CMK (cell line): ENCODE results near the gene KLHDC3.
A peak's percentile ranks its signal among the peaks of the same experiment; 100 is the strongest.
"Not testable (repeated sequence)": the region's sequence is repeated elsewhere in the genome, so short reads cannot be mapped to it uniquely, and the experiment has no call there.

ENCODE experiments used
- DNase-seq: peaks from one replicate; pipeline ENCODE4 v3.0.0-alpha.2; 2010; ENCODE audit warnings: low read depth

The KLHDC3 gene

DNA sequence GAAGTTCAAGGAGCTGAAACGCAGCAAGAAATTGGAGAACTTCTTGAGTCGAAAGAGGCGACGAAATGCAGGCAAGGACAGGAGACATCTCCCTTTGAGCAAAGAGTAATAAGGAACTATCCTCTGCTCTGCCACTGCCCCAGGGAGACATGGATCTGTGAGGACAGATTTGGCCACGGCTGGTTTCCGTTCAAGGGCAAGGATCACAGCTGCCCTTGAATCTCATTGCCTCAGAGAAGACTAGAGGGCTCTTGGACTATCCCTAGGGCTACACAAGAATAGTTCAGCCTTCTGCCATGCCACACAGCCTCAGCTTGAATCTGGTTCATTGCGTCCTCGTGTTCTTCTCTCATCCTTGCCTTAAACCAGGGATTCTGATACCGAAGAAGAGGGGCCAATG, 15.1 kb downstream of the KLHDC3 start:
- DNase-seq = no peak

DNA sequence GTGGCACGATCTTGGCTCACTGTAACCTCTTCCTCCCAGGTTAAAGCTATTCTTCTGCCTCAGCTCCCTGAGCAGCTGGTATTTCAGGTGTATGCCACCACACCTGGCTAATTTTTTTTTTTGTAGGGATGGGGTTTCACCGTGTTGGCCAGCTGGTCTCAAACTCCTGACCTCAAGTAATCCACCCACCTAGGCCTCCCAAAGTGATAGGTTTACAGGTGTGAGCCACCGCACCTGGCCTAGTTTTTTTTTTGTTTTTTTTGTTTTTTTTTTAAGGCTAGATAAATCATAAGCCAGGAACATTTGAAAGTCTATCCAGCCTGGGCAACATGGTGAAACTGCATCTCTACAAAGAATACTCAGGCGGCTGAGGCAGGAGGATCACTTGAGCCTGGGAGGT, 18.3 kb downstream of the KLHDC3 start:
- no peak for DNase-seq

DNA sequence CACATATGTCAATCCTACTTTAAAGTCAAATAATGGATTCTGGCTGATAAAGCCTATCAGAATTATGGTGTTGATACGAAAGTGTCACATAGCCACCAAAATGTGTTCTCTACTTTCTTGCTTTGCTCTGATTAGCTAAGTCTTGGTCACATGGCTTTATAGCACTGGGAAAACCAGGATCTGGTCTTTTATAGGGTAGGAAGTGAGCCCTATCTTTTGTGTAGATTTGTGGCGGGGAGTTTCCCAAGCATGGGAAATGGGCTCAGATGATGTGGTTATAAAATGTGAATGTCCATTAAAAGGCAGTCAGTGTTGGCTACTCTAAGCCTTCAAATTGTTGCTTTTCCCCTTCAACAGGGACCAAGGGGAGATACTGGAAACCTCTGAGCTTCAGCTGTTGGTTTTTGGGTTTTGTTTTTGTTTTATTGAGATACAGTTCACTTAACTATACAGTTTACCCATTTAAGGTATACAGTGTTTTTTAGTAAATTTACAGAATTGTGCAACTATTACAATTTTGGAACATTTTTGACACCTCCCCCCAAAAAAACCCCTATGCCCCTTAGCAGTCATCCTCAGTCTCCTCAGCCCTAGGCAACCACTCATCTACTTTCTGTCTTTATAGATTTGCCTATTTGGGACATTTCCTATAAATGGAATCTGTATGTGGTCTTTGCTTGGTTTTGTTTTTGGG, 19.6 kb downstream of the KLHDC3 start:
- no peak for DNase-seq

DNA sequence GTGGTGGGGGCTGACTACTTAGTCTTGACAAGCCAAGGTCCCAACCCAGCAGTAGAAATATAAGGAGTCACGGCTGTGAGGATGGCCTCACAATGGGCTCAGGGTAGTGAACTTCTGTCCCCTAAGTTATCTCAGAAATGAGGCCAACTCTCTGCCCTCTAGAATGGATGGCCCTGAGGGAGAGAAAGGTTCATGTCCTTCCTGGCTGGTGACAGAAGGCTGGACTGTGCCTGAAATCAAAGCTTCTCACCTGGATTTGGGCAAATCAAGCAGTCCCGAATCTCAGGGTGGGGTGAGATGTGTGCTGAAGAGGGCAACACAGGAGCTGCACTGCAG, 20.1 kb downstream of the KLHDC3 start:
- no peak for DNase-seq

DNA sequence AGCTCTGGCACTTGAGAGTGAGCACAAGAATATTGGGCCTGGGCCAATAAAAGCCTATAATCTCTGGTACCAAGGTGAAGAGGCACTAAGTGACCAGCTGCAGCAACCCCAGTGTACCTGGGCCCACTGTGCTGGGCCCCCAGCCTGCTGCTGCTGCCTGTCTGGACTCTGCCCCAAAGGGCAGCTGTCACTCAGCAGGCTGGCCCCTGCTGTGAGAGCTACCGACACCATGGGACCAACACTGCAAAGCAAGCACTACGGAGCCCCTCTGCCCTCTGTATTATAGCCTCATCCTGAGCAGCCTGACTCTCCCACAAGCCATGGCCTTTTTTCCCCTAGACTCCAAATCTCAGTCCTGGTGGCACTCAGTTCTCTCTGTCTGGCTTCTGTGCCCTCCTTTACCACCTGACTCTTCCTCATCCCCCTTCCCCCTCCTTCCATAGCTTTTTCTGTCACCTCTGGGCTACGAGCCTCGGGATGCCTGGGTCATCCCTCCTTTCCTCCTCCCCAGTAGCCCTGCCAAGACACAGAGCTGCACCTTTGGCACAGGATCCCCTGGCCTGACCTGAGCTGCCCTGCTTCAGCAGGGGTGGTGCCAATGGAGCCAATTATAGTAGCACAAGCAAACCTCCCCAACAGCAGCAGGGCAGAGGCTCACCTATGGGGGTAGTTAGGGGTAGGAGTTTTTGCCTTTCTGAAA, 21.6 kb downstream of the KLHDC3 start:
- no peak for DNase-seq

DNA sequence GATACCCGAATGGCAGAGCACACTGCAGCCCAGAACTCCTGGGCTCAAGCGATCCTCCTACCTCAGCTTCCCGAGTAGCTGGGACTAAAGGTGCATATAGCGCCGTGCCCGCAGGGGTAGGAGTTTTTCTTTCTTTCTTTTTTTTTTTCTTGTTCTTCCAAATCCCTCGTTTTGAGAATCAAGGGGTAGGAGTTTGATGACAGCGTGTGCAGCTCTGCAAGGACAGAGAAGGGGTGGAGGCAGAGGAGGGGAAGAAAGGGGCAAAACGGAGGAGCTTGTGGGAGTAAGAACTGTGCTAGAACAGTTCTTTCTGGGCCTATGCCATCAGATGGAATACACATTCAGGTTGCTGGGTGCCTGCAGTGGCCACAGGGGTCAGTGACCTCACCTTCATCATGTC, 22.7 kb downstream of the KLHDC3 start:
- no peak for DNase-seq

DNA sequence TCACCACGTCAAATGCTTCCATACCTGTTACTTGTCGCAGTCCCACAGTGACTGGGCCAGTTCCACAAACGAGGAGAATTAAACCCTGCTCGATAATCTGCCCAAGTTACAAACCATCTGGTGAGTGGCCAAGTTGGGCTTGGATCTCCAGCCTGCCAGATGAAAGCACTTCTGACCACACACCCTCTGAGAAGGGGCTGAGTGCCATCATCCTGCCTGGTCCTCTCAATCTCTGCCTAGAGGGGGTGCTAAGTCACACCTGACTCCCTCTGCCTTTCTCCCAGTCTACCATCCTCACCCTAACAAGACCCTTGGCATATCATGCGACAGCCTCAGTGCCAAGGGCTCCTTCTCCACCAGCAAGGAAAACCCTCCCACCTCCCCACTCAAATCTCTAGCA, 23.1 kb downstream of the KLHDC3 start:
- no peak for DNase-seq

DNA sequence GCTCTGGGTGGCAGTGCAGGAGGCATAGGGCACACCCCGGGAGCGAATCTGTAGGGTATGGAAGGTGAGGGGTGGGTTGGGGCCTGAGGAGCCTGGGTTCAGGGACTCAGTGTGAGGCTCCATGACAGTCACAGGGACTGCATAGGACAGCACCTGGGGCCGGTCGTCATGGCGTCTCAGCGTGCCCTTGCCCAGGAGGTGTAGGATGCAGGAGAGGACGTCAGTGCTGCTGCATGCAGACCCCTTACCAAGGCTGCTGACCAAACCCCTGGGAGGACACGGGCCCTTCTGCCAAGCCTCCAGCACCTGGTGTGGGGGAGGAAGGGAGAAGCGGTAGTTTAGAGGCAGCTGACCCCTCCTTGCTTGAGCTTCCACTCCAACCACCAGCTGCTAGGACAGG, 23.7 kb downstream of the KLHDC3 start:
- no peak for DNase-seq

DNA sequence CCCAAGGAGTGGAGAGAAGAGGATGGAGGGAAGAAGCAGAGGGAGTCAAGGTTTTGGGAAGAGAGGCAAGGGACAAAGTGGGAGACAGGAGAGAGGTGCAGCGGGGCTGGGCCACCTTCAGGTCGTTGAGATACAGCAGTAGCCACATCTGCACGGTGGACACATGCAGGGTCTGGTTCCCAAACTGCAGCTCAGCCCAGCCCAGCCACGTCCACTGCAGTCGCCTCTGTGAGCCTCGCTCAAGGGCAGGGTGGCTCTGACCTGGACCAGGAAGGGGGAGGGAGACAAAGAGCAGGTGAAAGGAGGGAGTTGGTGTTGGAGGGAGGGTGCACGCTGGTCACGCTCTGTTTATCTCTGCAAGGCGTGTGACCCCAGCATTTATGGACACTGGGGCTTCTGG, 24.7 kb downstream of the KLHDC3 start:
- DNase-seq = no peak

DNA sequence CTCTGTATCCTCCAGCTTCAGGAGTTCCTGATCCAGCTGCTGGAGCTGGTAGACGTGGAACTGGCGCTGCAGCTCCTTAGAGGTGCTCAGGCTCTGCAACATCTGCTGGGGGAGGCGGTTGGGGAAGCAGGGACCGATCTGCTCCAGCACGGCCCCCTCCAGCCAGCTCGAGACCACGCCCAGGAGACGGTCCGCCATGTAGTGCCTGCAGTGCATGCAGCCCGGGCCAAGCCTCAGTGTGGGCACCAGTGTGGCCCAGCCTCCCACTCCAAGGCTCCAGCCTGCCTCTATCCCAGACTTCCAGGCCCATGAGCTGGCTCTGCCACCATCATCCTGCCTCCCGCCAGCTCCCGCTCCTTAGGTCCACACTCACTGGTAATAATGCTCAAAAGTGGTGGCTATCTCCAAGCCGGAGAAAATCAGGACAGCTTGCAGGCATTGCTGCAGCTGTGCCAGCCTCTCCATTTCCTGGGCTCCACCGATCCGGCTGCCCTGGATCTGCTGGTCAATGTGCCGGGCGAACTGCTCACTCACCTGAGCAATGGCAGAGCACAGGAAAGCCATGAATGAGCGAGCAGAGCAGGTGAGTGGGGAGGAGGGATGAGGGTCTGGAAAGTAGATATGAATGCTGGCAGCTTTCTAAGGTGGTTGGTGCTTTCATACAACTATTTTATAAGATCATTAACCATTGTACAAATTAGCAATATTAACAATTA, 26.7 kb downstream of the KLHDC3 start:
- no peak for DNase-seq

DNA sequence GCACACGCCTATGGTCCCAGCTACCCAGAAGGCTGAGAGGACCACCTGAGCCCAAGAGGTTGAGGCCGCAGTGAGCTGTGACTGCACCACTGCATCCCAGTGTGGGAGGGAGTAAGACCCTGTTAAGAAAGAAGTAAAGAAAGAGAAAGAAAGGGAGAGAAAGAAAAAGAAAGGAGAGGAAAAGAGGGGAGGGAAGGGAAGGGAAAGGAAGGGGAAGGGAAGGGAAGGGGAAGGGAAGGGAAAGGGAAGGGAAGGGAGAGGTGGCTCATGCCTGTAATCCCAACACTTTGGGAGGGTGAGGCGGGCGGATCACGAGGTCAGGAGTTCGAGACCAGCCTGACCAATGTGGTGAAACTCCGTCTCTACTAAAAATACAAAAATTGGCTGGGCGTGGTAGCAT, 27.4 kb downstream of the KLHDC3 start:
- DNase-seq = not testable (repeated sequence)

DNA sequence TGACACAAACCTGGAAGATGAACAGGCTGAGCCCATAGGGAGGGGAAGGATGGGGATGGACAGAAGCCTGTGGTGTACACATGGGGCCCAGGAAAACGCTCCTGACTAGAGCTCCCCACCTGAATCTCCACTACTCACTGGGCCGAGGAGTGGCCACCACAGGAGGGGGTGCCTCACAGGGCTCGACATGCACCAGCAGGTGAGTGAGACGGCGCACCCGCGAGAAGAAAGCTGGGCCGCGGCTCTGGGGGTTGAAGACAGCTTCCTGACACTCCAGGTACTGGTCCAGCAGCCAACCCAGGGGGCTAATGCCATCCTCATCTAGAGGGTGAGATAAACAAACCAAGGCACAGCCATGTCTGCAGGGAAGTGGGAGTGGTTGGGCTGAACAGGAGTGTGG, 29.3 kb downstream of the KLHDC3 start:
- no peak for DNase-seq

DNA sequence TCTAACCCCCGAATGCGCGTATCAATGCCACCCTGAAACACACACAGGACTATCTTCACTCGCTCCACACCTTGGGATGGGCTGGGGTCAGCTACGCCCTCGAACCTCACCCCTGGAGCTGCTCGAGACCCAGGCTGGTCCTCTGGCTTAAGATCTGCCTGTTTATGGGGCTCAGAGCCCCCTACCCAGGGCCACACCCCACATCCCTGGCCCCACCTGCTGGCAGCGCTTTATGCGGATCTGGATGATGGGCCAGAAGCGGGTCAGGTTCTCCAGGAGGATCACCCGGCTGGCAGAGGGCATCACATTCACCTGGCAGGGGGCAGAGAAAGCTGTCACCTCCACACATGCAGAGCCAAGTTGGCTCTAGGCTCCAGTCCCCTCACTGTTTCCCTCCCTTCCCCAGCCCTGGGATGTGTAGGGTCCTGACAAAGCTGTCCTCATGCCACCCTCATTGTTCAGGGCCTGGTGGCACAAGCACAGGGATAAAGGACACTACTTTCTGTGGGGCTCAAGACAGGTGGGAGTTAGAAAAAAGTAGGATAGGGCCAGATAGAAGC, 31.4 kb downstream of the KLHDC3 start:
- no peak for DNase-seq

DNA sequence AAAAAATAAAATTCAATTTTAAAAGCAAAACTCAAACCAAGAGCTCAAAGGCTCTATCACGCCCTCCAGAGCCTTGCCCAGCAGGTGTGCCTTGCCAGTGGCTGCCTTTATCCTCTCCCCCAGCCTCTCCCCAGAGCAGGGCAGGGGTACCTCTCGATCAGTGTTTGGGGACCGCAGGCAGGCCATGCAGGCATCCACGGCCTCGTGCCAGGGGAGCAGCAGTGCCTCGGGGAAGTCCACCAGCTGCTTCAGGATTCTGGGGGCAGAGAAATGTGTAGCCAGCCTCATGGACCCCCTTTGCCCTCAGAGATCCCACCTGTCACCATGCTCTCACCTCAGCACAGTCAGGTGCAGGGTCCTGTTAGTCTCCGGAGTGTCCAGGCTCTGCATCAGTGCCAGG, 33.9 kb downstream of the KLHDC3 start:
- DNase-seq = no peak

DNA sequence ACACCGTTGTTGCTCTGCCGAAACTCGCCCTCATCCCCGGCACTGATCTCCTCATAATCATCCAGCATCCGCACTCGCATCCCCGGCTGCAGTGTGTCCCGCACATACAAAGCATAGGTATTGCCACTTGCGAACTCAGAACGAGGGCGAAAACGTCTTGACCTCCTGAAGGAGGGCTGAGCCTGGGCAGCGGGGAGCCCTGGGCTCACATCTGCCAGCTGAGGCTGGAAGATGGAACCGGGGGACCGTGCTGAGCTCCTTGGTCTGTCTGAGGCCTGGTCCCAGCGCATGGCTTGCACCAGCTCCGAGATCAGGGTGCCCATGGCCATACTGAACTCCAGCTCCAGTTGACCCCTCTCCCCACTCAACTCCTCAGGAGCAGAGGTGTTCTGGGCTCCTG, 36.9 kb downstream of the KLHDC3 start:
- no peak for DNase-seq

DNA sequence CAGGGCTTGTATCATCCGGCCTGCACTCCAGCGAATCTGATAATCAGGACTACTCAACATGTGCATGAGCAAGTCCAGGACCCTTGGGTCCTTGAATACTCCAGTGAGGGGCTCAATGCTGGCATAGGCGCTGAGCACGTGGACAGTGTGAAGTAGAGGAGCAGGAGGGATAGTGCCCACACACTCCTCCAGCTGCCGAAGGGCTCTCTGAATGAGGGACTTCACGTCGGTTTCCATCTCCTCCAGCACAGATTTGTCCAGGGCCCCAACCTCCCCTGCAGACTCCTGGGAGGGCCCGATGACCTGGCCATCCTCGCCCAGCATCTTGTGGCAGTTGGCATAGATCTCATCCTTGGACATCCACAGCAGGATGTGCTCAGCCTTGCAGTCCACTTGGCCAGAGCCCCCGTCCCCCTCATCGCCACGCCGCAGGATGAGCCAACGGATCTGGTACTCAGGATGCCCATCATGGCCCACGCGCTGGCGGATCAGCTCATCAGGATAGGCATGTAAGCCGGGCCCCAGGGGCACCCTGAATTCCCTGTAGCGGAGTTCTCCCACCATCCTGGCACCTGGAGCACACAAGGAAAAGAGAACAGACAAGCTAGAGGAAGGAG, 38.3 kb downstream of the KLHDC3 start:
- DNase-seq = no peak

DNA sequence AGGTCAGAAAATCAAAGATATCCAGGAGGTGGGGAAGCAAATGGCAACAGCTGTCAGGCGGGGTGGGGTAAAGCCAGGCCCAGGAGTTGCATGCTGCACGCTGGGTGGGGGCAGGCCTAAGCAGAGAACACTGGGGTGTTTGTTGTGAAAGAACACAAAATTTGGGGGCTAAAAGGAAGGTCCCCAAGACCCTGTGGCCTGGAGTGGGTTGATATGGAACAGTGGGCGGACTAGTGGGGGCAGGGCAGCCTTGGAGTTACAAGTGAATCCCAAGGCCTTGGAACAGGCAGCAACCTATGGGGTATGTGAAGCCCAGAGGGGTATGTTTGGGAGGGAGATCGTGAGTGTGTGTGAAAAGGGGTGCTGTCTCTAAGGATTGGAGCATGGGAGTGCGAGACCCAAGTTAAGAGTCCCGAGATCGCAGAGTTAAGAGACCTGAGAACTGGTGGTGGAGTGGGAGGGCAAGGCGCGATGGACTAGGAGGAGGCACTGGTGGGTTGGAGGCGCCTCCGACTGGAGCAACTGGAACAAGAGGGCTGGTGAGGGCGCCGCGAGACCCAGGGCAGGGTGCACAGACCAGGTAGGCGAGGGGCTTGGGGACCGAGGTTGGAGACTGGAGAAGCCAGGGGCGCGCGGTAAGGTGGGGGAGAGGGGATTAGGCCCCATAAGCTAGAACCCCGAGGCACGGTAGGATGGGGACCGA, 38.9 kb downstream of the KLHDC3 start:
- no peak for DNase-seq

DNA sequence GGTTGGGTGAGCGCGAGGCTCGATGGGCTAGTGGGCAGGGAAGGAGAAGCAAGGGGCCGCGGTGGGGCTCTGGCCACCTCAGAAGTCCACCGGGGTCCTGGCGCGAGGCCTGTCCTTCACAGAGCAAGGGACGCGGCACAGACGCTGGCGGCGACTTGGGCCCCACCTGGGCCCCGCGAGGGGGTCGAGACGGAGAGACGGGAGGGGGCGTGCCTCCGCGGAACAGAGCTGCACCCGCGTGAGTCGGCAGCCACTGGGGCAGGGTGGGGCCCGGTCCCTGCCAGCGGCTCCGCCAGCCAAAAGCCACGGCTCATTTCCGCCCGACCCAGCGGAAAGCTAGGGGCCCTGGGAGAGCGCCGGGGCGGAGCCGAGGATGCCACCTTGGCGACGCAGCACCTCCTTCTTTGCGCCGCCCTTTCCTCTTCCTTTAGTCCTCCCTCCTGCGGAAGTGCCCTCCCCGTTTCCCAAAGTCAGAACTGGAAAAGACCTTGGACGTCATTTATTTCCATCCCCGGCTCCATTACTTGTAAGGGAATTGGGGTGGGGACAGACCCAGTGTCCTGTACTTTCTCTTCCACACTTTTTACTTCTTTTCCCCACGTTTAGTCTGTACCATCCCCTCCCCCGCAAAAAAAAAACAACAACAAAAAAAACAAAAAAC, 39.6 kb downstream of the KLHDC3 start, which contains the start of gene CUL7:
Gene CUL7, minus strand, starts transcription at position 307 of the 661 bp plus-strand sequence. CDS start 1,063 bp downstream, outside the sequence.
- peak; percentile 83 for DNase-seq

DNA sequence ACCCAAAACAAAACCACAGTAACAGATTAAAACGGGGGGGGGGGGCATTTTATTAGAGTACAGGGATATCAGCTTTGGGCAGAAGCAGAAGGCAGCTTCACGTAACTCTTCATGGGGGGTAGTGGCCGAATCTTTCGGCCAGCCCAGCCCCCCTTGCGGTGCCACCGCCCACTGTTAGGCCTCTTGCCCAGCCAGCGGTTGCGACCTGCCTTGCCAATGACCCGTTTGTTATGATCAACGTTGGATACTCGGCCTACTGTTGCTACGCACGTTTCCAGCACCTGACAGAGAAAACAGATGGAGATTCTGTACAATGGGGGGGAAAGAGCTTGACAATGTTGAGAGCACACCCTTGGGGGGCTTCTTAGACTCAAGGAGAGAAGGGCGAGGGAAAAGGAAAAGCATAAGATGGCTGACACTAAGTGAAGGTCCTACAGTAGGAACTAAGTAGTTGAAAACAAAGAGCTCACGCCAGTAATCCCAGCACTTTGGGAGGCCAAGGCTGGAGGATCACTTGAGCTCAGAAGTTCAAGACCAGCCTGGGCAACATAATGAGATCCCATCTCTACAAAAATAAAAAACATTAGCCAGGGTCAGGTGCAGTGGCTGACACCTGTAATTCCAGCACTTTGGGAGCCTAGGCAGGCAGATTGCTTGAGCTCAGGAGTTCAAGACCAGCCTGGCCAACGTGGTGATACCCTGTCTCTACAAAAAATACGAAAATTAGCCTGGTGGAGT, 40.3 kb downstream of the KLHDC3 start:
- DNase-seq = no peak

DNA sequence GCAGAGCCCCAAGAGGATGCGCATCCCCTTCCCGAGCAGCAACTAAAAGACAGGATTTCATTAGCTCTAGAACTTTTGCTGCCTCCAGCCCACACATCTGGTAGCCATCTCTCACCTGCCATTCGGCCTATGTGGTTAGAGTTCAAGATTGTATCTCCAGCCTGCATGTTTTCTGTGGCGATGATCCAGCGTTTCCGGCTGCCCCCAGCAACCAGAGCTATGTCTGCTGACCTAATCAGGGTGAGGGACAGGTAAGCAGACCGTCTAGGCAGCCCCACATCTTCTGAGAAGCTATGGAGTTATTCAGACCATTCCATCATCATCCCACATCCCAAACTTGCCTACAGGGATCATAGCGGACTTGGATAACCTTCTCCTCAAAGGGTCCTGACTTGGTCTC, 41.9 kb downstream of the KLHDC3 start:
- no peak for DNase-seq

DNA sequence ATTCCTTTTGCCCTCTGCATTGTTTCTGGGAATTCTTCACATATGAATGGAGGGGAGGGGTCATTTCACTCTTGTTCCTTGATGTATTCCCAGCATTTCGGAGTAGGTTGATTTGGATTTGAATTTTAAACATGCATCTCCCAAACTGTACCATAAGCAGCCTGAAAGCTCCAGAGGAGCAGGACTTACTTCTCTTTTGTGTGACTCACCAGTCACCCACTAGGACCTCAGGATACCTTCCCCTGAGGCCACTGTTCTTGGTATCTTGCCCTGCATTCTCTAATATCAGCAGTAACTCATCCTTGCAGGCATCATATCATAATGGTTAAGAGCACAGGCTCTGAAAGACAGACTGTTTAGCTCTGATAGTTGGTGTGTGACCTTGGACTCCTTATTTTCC, 44.5 kb downstream of the KLHDC3 start:
- no peak for DNase-seq
